DMS114 treated with DMSO at 0.1 percent for 48 hours (cell line): ENCODE results near the gene SERPINE1.

Experiments used
- DNase-seq: peaks from one replicate; lab custom pipeline; 2025; ENCODE audit not compliant: unreplicated experiment; lab: John Stamatoyannopoulos, UW

Gene SERPINE1

DNA sequence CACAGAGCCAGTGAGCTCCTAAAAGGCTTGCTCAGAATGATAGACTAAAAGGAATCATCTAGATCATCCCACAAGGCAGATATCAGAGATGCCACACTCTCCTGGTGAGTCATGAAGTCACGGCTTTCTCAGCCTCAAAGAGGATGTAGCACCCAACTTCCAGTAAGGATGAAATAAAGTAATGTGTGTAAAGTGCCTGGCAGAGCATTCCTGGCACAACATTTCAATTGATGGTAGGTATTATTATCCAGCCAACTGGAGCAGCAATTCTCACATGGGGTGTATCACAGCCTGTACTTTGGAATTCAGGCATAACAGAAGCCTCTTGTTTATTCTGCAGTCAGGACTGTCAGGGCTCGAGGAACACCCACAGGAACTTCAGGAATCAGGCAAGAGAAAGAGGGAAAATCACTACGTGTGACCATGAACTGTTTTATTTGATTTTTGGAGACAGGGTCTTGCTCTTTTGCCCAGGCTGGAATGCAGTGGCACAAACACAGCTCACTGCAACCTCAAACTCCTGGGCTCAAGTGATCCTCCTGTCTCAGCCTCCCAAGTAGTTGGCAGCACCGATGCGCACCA lies 58.4 kb downstream of the SERPINE1 start:
- DNase-seq: no peak

DNA sequence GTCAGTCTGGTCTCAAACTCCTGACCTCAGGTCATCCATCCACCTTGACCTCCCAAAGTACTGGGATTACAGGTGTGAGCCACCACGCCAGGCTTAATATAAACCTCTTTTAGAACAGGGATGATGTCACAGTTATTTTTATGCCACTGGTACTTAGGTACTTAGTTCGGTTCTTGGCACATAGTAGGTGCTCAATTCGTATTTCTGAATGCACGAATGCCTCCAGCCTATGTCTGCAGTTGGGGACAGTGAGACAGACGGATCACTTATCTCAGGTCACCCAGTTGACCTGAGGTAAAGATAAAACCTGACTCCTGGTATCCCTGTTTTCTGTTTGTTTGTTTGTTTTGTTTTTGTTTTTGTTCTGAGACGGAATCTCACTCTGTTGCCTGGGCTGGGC lies 59.3 kb downstream of the SERPINE1 start:
- no peak for DNase-seq

DNA sequence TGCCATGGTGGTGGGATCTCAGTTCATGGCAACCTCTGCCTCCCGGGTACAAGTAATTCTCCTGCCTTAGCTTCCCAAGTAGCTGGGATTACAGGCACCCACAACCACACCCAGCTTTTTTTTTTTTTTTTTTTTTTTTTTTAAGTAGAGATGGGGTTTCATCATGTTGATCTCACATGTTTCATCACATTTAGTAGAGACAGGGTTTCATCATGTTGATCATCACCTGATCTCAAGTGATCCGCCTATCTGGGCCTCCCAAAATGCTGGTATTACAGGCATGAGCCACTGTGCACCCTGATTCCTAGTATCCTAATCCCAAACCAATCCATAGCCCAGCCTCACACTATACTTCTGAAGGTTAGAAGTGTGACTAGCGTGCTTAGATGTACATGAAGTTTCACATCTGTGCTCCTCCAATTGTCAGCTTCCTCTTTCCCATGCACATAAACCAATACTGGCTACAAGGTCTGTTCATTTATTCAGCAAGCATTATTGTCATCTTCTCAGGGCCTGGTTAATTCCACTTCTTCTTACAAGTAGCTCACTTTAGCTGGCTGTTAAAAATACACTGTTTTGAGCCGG lies 60.0 kb downstream of the SERPINE1 start:
- no peak for DNase-seq
